HL-60 (cell line): ENCODE data around the gene RPL19.

ENCODE experiments used
- DNase-seq, 2 experiments: peaks; one replicate each; pipeline ENCODE4 v3.0.0-alpha.2; 2010 to 2020; ENCODE audit warnings: low read depth in 1 of 2, low spot score in 1 of 2
- H3K27ac ChIP-seq: fragments of 250-450 bp; sonication (Bioruptor Pico); replicated peaks from 2 replicates; pipeline ENCODE4 v1.5.1; 2020; ENCODE audit warnings: mild to moderate bottlenecking, moderate library complexity
- H3K27me3 ChIP-seq: fragments of 250-450 bp; sonication (Bioruptor Pico); 2 replicates; pipeline ENCODE4 v1.5.1; 2021; ENCODE audit warnings: mild to moderate bottlenecking, moderate library complexity; ENCODE audit not compliant: insufficient read depth, poor library complexity, severe bottlenecking
- H3K4me3 ChIP-seq: replicated peaks from 2 replicates; pipeline ENCODE4 v1.5.1; 2011; ENCODE audit warnings: mild to moderate bottlenecking, control low read depth, low read length; ENCODE audit not compliant: insufficient read depth
- GABPA ChIP-seq: IDR thresholded peaks from 2 replicates; pipeline ENCODE4 v1.6.1; 2012; ENCODE audit warnings: low read depth
- POLR2AphosphoS5 ChIP-seq: IDR thresholded peaks from 2 replicates; pipeline ENCODE4 v1.6.1; 2012; ENCODE audit warnings: low read depth
- SPI1 ChIP-seq: IDR thresholded peaks from 2 replicates; pipeline ENCODE4 v1.6.1; 2012; ENCODE audit warnings: low read depth, mild to moderate bottlenecking, borderline replicate concordance
- TF ChIP-seq, protein P1 (sequence below): IDR thresholded peaks from 2 replicates; pipeline ENCODE4 v1.6.1; 2012; ENCODE audit warnings: low read depth; ENCODE audit not compliant: insufficient replicate concordance
- TF ChIP-seq, protein P2 (sequence below): IDR thresholded peaks from one replicate; pipeline ENCODE4 v1.5.1; 2011; ENCODE audit warnings: low read length, control low read depth, inconsistent platforms; ENCODE audit not compliant: insufficient read depth

RPL19 gene

GRCh38 chr17:39151943-39152818 is 47.9 kb upstream of the RPL19 start:
- Histone ChIP-seq H3K27ac (no peak overlapping the region), H3K4me3 (peak overlapping the region; percentile 88), H3K27me3 (peaks cover 6% of the 10 kb centered on the region)
- TF ChIP-seq, protein P1, sequence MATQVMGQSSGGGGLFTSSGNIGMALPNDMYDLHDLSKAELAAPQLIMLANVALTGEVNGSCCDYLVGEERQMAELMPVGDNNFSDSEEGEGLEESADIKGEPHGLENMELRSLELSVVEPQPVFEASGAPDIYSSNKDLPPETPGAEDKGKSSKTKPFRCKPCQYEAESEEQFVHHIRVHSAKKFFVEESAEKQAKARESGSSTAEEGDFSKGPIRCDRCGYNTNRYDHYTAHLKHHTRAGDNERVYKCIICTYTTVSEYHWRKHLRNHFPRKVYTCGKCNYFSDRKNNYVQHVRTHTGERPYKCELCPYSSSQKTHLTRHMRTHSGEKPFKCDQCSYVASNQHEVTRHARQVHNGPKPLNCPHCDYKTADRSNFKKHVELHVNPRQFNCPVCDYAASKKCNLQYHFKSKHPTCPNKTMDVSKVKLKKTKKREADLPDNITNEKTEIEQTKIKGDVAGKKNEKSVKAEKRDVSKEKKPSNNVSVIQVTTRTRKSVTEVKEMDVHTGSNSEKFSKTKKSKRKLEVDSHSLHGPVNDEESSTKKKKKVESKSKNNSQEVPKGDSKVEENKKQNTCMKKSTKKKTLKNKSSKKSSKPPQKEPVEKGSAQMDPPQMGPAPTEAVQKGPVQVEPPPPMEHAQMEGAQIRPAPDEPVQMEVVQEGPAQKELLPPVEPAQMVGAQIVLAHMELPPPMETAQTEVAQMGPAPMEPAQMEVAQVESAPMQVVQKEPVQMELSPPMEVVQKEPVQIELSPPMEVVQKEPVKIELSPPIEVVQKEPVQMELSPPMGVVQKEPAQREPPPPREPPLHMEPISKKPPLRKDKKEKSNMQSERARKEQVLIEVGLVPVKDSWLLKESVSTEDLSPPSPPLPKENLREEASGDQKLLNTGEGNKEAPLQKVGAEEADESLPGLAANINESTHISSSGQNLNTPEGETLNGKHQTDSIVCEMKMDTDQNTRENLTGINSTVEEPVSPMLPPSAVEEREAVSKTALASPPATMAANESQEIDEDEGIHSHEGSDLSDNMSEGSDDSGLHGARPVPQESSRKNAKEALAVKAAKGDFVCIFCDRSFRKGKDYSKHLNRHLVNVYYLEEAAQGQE = no peak
- TF ChIP-seq POLR2AphosphoS5 (no peak), GABPA (no peak), SPI1 (no peak)
- TF ChIP-seq, protein P2, sequence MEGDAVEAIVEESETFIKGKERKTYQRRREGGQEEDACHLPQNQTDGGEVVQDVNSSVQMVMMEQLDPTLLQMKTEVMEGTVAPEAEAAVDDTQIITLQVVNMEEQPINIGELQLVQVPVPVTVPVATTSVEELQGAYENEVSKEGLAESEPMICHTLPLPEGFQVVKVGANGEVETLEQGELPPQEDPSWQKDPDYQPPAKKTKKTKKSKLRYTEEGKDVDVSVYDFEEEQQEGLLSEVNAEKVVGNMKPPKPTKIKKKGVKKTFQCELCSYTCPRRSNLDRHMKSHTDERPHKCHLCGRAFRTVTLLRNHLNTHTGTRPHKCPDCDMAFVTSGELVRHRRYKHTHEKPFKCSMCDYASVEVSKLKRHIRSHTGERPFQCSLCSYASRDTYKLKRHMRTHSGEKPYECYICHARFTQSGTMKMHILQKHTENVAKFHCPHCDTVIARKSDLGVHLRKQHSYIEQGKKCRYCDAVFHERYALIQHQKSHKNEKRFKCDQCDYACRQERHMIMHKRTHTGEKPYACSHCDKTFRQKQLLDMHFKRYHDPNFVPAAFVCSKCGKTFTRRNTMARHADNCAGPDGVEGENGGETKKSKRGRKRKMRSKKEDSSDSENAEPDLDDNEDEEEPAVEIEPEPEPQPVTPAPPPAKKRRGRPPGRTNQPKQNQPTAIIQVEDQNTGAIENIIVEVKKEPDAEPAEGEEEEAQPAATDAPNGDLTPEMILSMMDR = no peak
- no peak for DNase-seq

DNA sequence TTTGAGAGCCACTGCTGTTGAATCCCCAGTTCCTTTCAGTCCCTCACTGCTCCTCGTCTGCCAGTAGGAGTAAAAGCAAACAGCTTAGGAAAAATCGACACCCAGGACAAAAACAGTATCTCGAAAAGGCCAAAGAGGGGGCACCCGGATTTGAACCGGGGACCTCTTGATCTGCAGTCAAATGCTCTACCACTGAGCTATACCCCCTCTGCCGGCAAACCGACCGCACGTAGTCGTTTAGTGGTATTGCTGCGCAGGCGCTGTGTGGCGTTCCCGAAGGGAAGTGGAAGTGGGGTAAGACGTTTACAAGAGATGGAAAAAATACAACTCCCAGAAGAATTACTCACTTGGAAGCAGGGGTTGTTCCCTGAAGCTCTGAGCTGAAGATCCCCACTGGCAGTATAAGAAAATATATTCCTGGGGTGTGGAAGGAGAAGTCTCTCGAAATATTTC is 46.5 kb upstream of the RPL19 start:
- DNase-seq = peak in 1 of 2 experiments; percentile 87
- H3K4me3 ChIP-seq = peak overlapping the region; percentile 88
- H3K27me3 ChIP-seq = peaks cover 6% of the 10 kb centered on the region
- peak overlapping the region; percentile 71 for H3K27ac ChIP-seq
- no peak for TF ChIP-seq GABPA
- peak; percentile 87 for TF ChIP-seq SPI1
- TF ChIP-seq, protein P2 = no peak

DNA sequence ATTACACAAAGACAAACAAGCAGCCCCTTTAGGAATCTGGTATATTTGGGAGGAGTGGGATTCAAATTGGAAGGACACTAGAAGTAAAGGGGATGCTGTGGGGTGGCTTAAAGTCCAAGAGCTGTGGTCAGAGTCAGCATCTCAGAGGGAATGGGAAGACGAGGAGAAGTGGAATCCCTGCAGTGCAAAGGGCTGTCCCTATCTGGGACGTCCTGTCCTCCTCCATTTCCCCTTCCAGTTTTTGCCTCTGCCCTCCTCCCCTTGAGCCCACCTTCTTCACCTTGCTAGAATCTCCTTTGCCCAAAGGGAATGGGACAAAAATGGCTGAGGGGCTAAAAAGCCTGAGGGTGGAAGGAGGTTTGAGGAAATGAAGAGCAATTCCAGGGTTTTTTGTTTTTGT is 44.4 kb upstream of the RPL19 start:
- no peak for DNase-seq

More for the DNA sequence above, 44.4 kb upstream of the RPL19 start:
- TF ChIP-seq, protein P2 = no peak
- no peak for TF ChIP-seq GABPA
- TF ChIP-seq, protein P1 = no peak
- TF ChIP-seq POLR2AphosphoS5 = no peak
- TF ChIP-seq SPI1 = no peak
- Histone ChIP-seq H3K4me3 (no peak overlapping the region), H3K27ac (no peak overlapping the region), H3K27me3 (peaks cover 6% of the 10 kb centered on the region)
